Neural progenitor cell (in vitro differentiated cells): Measurements from ENCODE around the gene LIN7B.
A peak's percentile ranks its signal among the peaks of the same experiment; 100 is the strongest.
"Not testable (repeated sequence)": the region's sequence is repeated elsewhere in the genome, so short reads cannot be mapped to it uniquely, and the experiment has no call there.

Source experiments
- EZH2phosphoT487 ChIP-seq: fragments of 200-600 bp; sonication (generic); IDR thresholded peaks from 2 replicates; pipeline ENCODE4 v1.6.1; 2017; ENCODE audit warnings: antibody characterized with exemption
- TF ChIP-seq, protein P1 (sequence below): fragments of 200-600 bp; sonication (generic); IDR thresholded peaks from 2 replicates; pipeline ENCODE4 v1.5.1; 2017; ENCODE audit warnings: antibody characterized with exemption, mild to moderate bottlenecking

DNA sequence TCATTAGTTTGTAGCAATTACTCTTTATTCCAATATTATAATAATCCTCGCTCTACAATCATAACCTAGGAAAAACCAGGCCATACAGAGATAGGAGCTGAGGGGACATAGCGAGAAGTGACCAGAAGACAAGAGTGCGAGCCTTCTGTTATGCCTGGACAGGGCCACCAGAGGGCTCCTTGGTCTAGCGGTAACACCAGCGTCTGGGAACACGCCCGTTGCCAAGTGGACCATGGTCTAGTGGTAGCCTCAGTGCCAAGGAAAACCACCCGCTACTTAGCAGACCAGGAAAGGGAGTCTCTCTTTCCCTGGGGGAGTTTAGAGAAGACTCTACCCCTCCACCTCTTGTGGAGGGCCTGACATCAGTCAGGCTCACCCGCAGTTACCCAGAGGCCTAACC, 39.3 kb upstream of the LIN7B start:
- TF ChIP-seq, protein P1, sequence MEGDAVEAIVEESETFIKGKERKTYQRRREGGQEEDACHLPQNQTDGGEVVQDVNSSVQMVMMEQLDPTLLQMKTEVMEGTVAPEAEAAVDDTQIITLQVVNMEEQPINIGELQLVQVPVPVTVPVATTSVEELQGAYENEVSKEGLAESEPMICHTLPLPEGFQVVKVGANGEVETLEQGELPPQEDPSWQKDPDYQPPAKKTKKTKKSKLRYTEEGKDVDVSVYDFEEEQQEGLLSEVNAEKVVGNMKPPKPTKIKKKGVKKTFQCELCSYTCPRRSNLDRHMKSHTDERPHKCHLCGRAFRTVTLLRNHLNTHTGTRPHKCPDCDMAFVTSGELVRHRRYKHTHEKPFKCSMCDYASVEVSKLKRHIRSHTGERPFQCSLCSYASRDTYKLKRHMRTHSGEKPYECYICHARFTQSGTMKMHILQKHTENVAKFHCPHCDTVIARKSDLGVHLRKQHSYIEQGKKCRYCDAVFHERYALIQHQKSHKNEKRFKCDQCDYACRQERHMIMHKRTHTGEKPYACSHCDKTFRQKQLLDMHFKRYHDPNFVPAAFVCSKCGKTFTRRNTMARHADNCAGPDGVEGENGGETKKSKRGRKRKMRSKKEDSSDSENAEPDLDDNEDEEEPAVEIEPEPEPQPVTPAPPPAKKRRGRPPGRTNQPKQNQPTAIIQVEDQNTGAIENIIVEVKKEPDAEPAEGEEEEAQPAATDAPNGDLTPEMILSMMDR = peak; percentile 64
- not testable (repeated sequence) for TF ChIP-seq EZH2phosphoT487
